Ascending aorta (tissue), 2 donors: ENCODE data around the gene COL20A1. TPM values are rescaled to one million over a fixed set of nuclear protein-coding genes. Genes with fewer than 3 reads are reported as not detected.

Source experiments
- DNase-seq, 2 donors: peaks; one replicate each; pipeline ENCODE4 v3.0.0-alpha.2; 2019; ENCODE audit warnings: low spot score in 2 of 2
- H3K27ac ChIP-seq, 2 donors: fragments of 200-600 bp; sonication (generic); one replicate each; pipeline ENCODE4 v1.5.1; 2016 to 2017; ENCODE audit warnings: mild to moderate bottlenecking in 1 of 2
- H3K27me3 ChIP-seq: fragments of 200-600 bp; sonication (generic); one replicate; pipeline ENCODE4 v1.5.1; 2017
- H3K36me3 ChIP-seq, 2 donors: fragments of 200-600 bp; sonication (generic); one replicate each; pipeline ENCODE4 v1.5.1; 2016
- H3K4me1 ChIP-seq, 2 donors: fragments of 200-600 bp; sonication (generic); one replicate each; pipeline ENCODE4 v1.5.1; 2016 to 2017; ENCODE audit warnings: mild to moderate bottlenecking in 1 of 2
- H3K4me3 ChIP-seq, 2 donors: fragments of 200-600 bp; sonication (generic); one replicate each; pipeline ENCODE4 v1.5.1; 2016 to 2017; ENCODE audit warnings: mild to moderate bottlenecking in 1 of 2
- H3K9me3 ChIP-seq, 2 donors: fragments of 200-600 bp; sonication (generic); one replicate each; pipeline ENCODE4 v1.5.1; 2016
- intact Hi-C: fragments of 100-400 bp; cut with DNase I; formaldehyde crosslinking; loops from one replicate; pipeline ENCODE4 v1.15.1; 2023
- total RNA-seq: library from RNA; depleted of rRNA; stranded (reverse); fragments of >200 nt; gene quantifications from one replicate; pipeline ENCODE4 v1.1.0, GENCODE V29; 2016
- TF ChIP-seq, protein P1 (sequence below), 3 experiments: fragments of 200-600 bp in 2 of 3; fragments of 450-650 bp in 1 of 3; sonication (generic) in 2 of 3; IDR thresholded peaks; one replicate each; pipeline ENCODE4 v1.5.1; 2016 to 2019; ENCODE audit warnings: antibody characterized with exemption in 3 of 3, mild to moderate bottlenecking in 1 of 3, moderate library complexity in 1 of 3

Gene COL20A1
- total RNA-seq, 1 donor from 2014 or later: not detected

DNA sequence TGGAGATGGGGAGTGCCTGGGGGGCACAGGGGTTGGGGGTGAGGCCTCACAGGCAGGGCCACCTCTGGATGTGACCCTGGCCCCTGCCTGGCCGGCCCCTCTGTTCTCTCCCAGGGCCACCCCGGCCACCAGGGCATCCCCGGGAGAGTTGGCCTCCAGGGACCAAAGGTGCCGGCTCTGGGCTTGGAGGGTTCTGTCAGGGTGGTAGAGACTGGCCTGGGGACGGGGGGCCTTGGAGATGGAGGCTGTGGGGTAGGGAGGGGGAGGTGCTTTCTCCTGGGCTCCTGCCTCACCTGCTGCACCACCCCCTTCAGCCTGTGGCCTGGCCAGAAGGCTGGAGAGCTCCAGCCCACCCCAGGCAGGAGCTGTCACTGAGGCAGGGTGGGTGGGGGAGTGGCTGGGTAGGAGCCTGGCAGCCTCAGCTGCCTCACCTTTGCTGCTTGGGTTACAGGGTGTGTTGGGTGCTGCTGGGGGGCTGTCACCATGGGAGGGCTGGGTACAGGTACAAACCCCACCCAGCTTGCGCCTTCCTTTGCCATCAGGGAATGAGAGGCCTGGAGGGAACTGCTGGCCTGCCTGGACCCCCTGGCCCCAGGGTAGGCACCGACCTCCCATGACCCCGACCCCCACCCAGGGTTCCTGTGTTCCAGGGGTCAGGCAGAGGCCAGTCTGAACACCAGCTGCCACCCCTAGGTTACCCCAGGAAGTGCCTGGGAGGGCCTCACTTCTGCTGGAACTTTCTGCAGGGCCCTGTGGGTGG is 32.7 kb downstream of the COL20A1 start:
- DNase-seq: peak in 1 of 2 donors; percentile 27
- Histone ChIP-seq H3K36me3 (no peaks in the 10 kb centered on the region), H3K4me3 (no peak overlapping the region), H3K27me3 (no peaks in the 10 kb centered on the region), H3K27ac (no peak overlapping the region), H3K4me1 (no peaks in the 10 kb centered on the region), H3K9me3 (no peaks in the 10 kb centered on the region)
- TF ChIP-seq, protein P1, sequence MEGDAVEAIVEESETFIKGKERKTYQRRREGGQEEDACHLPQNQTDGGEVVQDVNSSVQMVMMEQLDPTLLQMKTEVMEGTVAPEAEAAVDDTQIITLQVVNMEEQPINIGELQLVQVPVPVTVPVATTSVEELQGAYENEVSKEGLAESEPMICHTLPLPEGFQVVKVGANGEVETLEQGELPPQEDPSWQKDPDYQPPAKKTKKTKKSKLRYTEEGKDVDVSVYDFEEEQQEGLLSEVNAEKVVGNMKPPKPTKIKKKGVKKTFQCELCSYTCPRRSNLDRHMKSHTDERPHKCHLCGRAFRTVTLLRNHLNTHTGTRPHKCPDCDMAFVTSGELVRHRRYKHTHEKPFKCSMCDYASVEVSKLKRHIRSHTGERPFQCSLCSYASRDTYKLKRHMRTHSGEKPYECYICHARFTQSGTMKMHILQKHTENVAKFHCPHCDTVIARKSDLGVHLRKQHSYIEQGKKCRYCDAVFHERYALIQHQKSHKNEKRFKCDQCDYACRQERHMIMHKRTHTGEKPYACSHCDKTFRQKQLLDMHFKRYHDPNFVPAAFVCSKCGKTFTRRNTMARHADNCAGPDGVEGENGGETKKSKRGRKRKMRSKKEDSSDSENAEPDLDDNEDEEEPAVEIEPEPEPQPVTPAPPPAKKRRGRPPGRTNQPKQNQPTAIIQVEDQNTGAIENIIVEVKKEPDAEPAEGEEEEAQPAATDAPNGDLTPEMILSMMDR (IDR thresholded peaks at IDR 0.05): no peak
- intact Hi-C loops: no loop called here

GRCh38 chr20:63326314-63327230 is 33.6 kb downstream of the COL20A1 start:
- Histone ChIP-seq H3K9me3 (no peaks in the 10 kb centered on the region), H3K4me3 (no peak overlapping the region), H3K4me1 (no peaks in the 10 kb centered on the region), H3K27me3 (no peaks in the 10 kb centered on the region), H3K36me3 (no peaks in the 10 kb centered on the region), H3K27ac (no peak overlapping the region)
- TF ChIP-seq, protein P1 (IDR thresholded peaks at IDR 0.05): no peak
- no peak for DNase-seq
- intact Hi-C loops: no loop called here

DNA sequence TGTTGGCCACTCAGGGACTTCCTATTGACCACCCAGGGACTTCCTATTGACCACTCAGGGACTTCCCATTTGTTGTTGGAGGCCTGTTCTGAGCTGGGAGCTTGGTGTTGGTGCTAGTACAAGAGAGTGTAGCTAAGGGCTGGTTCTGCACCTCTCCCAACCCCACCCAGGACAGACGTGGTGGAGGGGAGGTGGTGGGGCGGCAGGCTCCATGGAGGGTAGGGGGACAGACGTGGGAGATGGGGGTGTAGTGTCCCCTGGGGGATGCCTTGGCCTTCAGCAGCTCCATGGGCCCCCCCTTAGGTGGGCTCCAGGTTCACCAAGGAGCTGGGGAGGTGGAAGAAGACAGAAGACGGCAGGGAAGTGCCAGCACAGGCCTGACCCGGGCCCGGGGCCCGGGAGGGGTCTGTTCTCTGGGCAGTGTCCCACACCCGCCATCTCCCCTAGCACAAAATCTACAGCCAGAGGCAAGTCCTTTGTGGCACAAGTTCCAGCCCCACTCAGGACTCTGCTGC is 34.3 kb downstream of the COL20A1 start:
- Histone ChIP-seq H3K4me3 (no peak overlapping the region), H3K4me1 (no peaks in the 10 kb centered on the region), H3K9me3 (no peaks in the 10 kb centered on the region), H3K27ac (no peak overlapping the region), H3K36me3 (no peaks in the 10 kb centered on the region), H3K27me3 (no peaks in the 10 kb centered on the region)
- DNase-seq: no peak
- TF ChIP-seq, protein P1 (IDR thresholded peaks at IDR 0.05): no peak
- intact Hi-C loops: no loop called here

DNA sequence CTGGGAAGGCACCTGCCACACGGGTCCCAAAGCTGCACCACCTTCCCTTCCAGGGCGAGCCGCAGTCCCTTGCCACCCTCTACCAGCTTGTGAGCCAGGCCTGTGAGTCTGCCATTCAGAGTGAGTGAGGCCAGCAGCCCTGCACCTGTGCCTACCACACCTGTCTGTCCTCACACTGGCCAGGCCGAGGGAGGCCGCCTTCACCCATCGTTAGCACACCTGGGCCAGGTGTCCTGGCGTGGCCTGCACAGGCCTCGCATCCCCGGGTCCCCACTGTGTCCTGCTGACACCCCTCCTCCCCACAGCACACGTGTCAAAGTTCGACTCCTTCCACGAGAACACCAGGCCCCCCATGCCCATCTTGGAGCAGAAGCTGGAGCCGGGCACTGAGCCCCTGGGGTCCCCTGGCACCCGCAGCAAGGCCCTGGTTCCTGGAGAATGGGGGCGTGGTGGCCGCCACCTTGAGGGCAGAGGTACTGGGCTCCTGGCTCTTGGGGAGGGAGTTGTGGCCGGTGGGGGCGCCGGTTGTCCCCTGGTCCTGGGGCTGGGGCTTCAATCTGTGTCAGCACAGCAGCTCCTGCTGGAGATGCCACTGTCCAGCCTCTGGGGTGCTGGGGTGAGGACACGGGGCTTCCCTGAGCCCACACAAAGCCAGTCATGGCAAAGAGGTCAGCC is 35.2 kb downstream of the COL20A1 start:
- intact Hi-C loops: no loop called here
- no peaks in the 10 kb centered on the region for H3K9me3 ChIP-seq
- H3K27me3 ChIP-seq: no peaks in the 10 kb centered on the region
- TF ChIP-seq, protein P1 (IDR thresholded peaks at IDR 0.05): no peak
- DNase-seq: no peak
- no peak overlapping the region for H3K27ac ChIP-seq
- H3K36me3 ChIP-seq: no peaks in the 10 kb centered on the region
- H3K4me1 ChIP-seq: no peaks in the 10 kb centered on the region
- H3K4me3 ChIP-seq: no peak overlapping the region

- Histone ChIP-seq H3K27me3 (no peaks in the 10 kb centered on the region), H3K4me3 (no peak overlapping the region), H3K36me3 (no peaks in the 10 kb centered on the region), H3K4me1 (no peaks in the 10 kb centered on the region), H3K9me3 (no peaks in the 10 kb centered on the region), H3K27ac (no peak overlapping the region)
- TF ChIP-seq, protein P1 (IDR thresholded peaks at IDR 0.05): no peak
- no peak for DNase-seq
- intact Hi-C loops: no loop called here
These were observed 35.8 kb downstream of the COL20A1 start for GRCh38 chr20:63328718-63329275.
